GM18511 (cell line): ENCODE data around the gene IZUMO1.
"Not testable (repeated sequence)": the region's sequence is repeated elsewhere in the genome, so short reads cannot be mapped to it uniquely, and the experiment has no call there.

Experiments
- ATAC-seq: cut with Tn5 transposase; IDR thresholded peaks from one replicate; pipeline ENCODE4 v1.9.1; 2021; ENCODE audit warnings: mild to moderate bottlenecking, moderate library complexity; ENCODE audit not compliant: unreplicated experiment

The IZUMO1 gene

DNA sequence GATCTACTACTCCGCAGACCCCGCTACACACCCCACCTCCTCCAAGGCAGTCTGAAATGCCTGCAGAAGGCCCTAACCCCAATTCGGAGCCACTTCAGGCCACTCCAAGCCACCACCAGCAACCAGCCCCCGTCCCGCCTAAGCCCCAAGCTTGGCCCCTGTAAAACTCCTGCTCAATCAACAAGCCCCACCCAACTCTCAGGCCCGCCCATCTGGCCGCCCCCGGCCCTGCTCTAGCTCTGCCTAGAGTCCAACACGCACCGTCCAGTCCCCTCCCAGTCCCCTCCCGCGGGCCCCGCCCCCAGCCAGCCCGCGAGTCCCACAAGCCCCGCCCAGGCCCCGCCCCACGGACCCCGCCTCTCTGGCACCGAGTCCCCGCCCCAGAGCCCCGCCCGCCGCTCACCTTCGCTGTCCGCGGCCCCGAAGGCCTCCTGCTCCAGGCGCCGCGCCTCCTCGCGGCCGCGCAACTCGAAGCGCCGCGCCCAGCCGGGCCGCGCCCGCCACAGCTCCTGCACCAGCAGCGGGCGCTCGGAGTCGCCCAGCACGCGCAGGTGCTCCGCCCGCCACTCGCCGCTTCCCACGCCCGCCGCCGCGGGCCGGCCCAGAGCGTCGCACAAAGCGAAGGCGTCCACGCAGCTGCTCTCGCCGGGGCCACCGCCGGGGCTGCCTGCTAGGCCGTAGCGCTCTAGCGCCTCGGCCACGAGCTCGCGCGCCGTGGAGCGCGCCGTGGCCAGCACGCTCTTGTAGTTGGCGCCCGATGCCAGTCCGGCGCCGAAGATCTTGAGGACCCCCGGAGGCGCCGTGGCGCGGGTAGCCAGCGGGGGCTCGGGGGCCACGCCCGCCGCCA, 7.9 kb downstream of the IZUMO1 start:
- ATAC-seq, result peak; percentile 68

DNA sequence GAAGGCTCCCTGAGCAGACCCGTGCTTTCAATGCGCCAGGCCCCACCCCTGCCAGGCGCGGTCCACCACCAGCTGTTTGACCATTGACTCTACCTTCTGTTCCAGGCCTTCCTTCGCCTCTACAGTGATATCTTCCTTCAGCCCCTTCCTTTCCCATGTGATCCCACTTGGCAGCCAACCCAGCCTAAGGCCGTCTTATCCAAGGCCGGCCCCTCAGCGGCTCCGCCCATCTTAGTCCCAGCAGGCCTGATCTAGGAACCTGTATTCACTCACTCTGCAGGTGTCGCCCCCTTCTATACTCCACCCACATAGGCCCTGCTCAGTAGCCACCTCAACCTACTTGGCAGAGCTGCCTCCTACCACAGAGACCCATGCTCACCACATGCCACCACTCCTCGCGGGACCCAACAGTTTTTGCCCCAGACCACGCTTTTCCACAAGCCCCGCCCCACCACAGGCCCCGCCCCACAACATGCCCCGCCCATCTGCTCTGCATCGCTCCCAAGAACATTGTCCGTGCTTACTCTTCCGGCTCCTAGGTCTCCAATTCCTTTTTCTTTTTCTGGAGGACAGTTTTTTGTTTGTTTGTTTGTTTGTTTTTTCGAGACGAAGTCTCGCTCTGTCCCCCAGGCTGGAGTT, 9.2 kb downstream of the IZUMO1 start:
- no peak for ATAC-seq

DNA sequence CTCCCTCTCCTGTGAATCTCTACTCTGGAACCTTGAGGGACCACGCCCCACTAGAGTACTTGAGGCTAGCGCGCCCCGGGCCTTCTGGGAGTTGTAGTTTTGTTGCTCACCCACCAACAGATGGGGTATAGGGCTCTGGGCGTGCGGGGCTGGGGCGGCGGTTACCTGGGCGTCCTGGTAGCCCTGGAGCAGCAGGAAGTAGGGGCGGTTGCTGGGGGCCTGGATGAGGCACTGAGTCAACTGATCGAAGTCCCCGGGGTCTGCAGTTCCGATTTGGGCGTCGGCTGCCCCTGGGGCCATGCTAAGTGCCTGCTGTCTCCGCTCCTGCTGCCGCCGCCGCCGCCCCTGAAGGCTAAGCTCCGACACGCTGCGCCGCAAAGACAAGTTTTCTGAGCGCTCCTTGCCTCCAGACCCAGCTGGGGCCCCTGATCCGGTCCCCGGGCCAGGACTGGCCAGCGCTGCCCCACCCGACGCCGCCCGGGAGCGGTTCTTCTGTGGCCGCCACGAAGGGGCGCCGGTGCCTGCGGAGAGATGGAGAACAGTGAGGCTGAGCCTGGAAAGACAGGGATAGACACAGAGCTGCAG, 11.6 kb downstream of the IZUMO1 start:
- no peak for ATAC-seq

DNA sequence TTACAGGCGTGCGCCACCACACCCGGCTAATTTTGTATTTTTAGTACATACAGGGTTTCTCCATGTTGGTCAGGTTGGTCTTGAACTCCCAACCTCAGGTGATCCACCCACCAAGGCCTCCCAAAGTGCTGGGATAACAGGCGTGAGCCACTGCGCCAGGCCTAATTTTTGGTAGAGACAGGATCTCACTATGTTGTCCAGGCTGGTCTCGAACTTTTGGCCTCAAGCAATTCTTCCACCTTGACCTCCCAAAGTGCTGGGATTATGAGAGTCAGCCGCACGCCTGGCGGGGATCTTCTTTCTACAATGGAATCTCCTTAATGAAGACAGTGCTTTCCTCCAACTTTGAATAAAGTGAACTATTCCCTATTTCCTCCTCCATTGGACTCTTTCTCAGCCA, 12.1 kb downstream of the IZUMO1 start:
- ATAC-seq, result no peak

GRCh38 chr19:48731452-48731851, 15.3 kb downstream of the IZUMO1 start:
- ATAC-seq, result no peak

DNA sequence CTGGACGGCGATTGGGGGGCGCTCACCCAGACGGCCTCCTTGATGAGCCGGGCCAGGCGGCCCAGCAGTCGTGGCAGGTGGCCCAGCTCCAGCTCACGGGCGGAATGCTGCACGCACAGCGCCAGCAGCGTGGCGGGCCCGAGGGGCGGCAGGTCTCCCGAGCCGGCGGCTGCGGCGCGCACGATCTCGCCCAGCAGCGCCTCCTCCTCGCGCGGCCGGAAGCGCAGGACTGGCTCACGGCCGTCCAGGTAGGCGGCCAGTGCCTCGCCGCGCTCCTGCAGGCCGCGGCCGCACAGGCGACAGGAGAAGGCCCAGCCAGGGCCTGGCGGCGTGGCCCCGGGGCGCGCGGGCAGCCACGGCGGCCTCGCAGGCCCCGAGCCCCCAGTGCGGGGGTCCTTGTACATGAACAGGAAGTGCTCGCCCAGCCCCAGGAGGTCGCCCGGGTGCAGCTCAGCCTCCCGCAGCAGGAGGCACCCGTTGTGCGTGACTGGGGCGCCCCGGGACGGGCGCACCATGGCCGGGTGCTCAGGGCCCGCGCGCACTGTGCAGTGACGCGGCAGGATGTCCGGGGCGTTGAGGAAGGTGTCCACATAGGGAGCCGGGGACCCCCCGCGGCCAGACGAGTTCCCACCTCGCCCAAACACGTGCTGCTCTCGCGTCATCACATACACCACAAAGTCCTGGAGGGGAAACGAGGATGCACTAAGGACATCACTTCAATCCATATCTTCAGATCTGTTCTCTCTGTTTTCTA, 17.6 kb downstream of the IZUMO1 start:
- ATAC-seq, result no peak

- ATAC-seq, result no peak
These were observed 20.2 kb downstream of the IZUMO1 start for GRCh38 chr19:48726556-48726955.

GRCh38 chr19:48724796-48725753, 21.6 kb downstream of the IZUMO1 start:
- ATAC-seq, result no peak

GRCh38 chr19:48722196-48722708, 24.5 kb downstream of the IZUMO1 start:
- ATAC-seq, result no peak

DNA sequence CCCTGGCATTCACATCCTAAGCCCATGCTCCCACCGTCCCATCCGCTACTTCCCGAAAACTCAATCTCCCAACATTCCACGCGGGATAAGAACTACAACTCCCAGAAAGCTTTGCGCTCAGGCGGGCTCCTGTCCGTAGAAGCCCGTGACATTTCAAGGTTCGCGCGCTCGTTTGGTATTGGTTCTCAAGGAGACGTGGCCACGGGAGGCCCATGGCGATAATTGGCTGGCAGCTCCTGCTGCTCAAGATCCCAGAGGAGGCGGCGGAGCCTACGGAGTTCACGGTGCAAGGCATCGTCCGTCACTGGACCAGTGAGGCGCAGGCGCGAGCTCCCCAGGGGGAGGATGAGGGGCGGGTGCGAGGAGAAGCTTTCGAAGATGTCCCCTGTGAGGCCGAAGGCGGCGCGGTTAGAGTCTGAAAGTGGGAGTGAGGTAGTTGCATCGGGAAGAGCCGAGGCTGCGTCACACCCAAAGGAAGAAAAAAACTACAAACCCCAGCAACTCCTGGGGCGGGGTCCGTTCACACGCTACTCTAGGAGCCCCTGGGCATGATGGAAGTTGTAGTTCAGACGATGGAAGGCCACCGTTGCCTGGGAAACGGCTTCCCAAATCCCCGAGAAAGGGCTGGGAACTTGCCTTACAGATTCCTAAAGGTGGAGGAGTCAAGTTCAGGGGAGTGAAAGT, 26.0 kb downstream of the IZUMO1 start:
- peak; percentile 85 for ATAC-seq

- ATAC-seq, result peak; percentile 10
These were observed 26.5 kb downstream of the IZUMO1 start for GRCh38 chr19:48720251-48720612.

- ATAC-seq, result no peak
These were observed 27.2 kb downstream of the IZUMO1 start, which contains the start of gene MAMSTR for GRCh38 chr19:48719263-48720171. MAMSTR (minus strand) TSS chr19:48719725; CDS start chr19:48719031, 694 bp downstream.

GRCh38 chr19:48718711-48719231, 27.9 kb downstream of the IZUMO1 start:
- no peak for ATAC-seq

DNA sequence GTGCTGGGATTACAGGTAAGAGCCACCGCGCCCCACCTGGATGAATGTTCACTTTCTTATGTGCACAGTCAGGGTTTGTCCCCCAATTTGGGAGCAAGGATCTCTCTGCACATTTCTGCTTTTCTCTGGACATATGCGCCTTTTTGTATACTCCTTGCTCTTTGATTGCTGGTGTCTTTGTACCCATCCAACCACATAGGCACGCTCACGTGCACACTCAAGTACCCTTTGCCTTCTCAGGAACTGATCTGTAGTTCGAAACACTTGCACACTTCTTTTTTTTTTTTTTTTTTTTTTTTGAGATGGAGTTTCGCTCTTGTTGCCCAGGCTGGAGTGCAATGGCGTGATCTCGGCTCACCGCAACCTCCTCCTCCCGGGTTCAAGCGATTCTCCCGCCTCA, 28.6 kb downstream of the IZUMO1 start:
- not testable (repeated sequence) for ATAC-seq

DNA sequence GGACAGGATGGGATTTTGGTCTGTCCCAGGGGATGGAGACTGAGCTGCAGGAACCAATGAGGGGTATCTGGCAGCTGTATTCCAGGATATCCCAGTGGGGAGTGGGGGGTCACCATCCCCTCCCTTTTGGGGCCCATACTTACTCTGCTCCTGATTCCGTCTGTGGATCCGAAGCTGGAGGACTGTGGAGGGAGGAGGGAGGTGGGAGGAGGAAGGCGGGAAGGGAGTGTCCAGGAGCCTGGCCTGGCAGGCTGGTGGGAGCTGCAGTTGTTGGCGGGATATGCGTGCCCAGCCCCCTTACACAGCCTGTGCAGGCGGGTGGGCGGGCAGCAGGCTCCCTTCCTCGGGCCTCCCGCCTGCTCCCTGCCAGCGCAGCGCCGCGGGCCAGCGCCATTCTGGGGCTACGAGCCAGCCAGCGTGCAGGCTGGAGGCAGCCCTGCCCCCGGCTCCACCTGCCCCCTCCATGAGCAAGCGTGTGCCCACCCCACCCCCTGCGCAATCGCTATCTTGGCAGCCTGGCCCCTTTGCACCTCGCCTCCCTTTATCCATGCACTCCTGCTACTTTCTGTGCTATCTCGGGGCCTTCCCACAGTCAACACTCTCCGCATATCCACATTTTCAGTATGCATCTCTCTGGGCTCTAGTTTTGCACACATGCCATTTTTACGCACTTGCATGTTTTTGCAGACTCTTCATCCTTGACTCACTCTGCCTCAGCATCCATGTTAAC, 30.0 kb downstream of the IZUMO1 start:
- no peak for ATAC-seq

GRCh38 chr19:48715681-48716171, 31.0 kb downstream of the IZUMO1 start:
- no peak for ATAC-seq
